GM19035 (cell line): ENCODE data around the gene ATP2B1.
"Not testable (repeated sequence)": the region's sequence is repeated elsewhere in the genome, so short reads cannot be mapped to it uniquely, and the experiment has no call there.

ENCODE experiments used
- ATAC-seq: cut with Tn5 transposase; IDR thresholded peaks from one replicate; pipeline ENCODE4 v1.9.1; 2021; ENCODE audit not compliant: unreplicated experiment

The ATP2B1 gene

GRCh38 chr12:89717759-89718523 lies 9.3 kb upstream of the ATP2B1 start:
- ATAC-seq: no peak

- no peak for ATAC-seq
These were observed 4.1 kb upstream of the ATP2B1 start for GRCh38 chr12:89712706-89713105.

GRCh38 chr12:89710873-89711750 lies 2.5 kb upstream of the ATP2B1 start:
- ATAC-seq: no peak

GRCh38 chr12:89709995-89710872 lies 1.6 kb upstream of the ATP2B1 start:
- peak; percentile 11 for ATAC-seq

GRCh38 chr12:89709157-89709994 lies 738 bp upstream of the ATP2B1 start:
- ATAC-seq: peak; percentile 71

- no peak for ATAC-seq
These were observed 704 bp downstream of the ATP2B1 start for GRCh38 chr12:89707703-89708564.

GRCh38 chr12:89706986-89707702 lies 1.5 kb downstream of the ATP2B1 start:
- ATAC-seq: no peak

GRCh38 chr12:89706551-89706950 lies 2.1 kb downstream of the ATP2B1 start:
- ATAC-seq: no peak

- ATAC-seq: no peak
These were observed 4.2 kb downstream of the ATP2B1 start for GRCh38 chr12:89704457-89704856.

- ATAC-seq: no peak
These were observed 4.9 kb downstream of the ATP2B1 start for GRCh38 chr12:89703768-89704167.

- ATAC-seq: no peak
These were observed 6.1 kb downstream of the ATP2B1 start for GRCh38 chr12:89702503-89702902.

GRCh38 chr12:89701606-89702206 lies 6.9 kb downstream of the ATP2B1 start:
- no peak for ATAC-seq

GRCh38 chr12:89700191-89700810 lies 8.3 kb downstream of the ATP2B1 start:
- no peak for ATAC-seq

- no peak for ATAC-seq
These were observed 10.0 kb downstream of the ATP2B1 start for GRCh38 chr12:89698607-89699006.

GRCh38 chr12:89697728-89698127 lies 10.9 kb downstream of the ATP2B1 start:
- not testable (repeated sequence) for ATAC-seq

GRCh38 chr12:89697296-89697695 lies 11.3 kb downstream of the ATP2B1 start:
- ATAC-seq: no peak

GRCh38 chr12:89695830-89696229 lies 12.8 kb downstream of the ATP2B1 start:
- no peak for ATAC-seq

GRCh38 chr12:89695100-89695499 lies 13.5 kb downstream of the ATP2B1 start:
- no peak for ATAC-seq
